HG02885 (cell line): ENCODE results near the gene LRMDA.

Source experiments
- ATAC-seq: cut with Tn5 transposase; IDR thresholded peaks from one replicate; pipeline ENCODE4 v1.9.1; 2021; ENCODE audit warnings: mild to moderate bottlenecking; ENCODE audit not compliant: unreplicated experiment, poor library complexity

The LRMDA gene

DNA sequence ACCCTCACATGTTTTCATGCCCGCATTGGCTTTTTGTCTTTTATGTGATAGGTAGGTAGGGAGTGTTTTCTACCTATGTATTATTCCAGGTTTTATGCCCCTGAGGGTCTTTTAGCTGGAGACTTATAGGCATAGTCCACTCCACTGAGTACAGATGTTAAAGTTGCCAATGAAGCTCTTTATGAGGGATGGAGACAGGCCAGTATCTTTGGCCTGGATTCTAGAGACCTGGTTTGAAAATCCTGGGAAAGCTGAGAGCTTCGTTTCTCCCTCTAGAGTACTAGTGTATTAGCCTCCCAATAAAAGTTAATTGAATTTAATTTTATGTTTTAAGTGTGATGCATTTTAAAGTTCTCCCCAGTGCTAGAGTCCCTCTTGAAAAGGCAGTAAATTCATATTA is 854.1 kb downstream of the LRMDA start:
- no peak for ATAC-seq

GRCh38 chr10:76286536-76286935 is 855.1 kb downstream of the LRMDA start:
- ATAC-seq, result no peak

GRCh38 chr10:76287856-76288255 is 856.4 kb downstream of the LRMDA start:
- ATAC-seq, result no peak

DNA sequence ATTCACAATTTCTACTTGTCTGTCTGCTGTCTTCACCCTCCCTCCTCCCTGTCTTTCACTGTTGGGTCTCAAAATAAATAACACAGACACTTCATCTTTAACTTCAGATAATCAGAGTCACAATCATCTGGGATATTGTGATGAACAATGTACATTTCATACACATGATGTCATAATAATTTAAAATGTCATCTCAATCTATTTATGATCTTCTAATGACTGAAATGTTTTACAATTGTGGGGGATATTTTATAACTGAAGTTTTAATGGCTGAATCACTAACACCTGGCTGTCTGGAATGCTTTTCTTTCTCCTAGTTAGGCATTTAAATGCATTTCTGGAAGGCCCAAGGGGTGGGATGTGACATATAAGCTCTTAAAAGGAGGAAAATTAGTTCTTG is 859.8 kb downstream of the LRMDA start:
- no peak for ATAC-seq

- no peak for ATAC-seq
Measured at GRCh38 chr10:76291885-76292284, 860.5 kb downstream of the LRMDA start.

- ATAC-seq, result no peak
Measured at GRCh38 chr10:76296957-76297356, 865.5 kb downstream of the LRMDA start.

- no peak for ATAC-seq
Measured at GRCh38 chr10:76297358-76297757, 865.9 kb downstream of the LRMDA start.

- no peak for ATAC-seq
Measured at GRCh38 chr10:76297780-76298281, 866.4 kb downstream of the LRMDA start.

- ATAC-seq, result no peak
Measured at GRCh38 chr10:76298329-76298728, 866.9 kb downstream of the LRMDA start.

GRCh38 chr10:76299501-76299900 is 868.1 kb downstream of the LRMDA start:
- ATAC-seq, result no peak

DNA sequence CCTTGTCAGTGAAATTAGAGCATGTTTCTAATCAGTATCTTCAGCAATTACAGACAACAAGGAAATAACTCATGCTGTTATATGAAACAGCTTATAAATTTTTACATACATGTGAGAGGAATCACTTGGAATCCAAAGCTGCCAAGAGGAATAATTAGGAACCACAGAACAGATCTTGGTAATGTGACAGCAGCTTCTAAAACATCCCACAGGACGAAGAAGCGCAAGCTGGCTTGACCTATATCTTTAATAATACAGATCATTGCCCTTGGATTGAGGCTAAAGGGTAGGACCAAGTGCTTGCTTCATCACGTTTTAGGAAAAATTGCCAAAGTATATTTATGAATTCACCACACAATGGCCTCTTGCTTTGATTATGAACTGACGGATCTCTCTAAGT is 869.8 kb downstream of the LRMDA start:
- no peak for ATAC-seq

DNA sequence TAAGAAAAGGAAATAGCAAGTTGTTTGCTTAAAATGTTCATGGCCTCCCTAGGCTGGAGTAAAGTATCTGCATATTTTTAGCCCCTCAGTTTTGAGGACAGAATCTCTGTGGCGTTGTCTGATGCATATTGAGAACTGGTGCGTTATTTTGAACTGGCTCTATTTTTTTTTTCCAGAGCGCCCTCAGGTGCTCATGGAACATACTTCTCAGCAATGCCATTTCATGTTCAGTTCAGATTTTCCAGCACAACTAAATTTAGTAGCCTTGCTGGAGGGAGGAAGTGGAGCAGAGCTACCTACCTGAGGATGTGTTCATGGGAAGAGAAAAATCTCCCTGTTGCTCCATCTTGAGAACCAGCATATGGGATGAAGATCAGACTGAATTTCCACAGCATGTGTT is 870.5 kb downstream of the LRMDA start:
- no peak for ATAC-seq

DNA sequence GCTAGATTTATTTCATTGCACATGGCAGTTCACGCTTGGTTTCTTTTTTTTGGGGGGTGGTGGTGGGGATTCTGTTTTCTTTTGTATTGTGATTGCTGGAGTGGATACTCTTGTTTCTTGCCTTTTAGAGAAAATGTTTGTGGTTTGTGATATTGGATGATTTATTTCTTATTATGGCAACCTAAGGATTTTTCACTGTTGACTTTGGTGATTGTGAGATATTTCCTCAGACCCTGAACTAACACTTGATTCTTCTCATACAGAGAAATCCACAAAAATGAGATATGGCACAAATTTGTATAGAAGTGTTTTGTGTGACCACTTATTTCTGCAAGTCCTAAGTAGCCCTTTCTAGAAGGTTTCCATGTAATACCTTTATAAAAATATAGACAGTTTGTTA is 871.1 kb downstream of the LRMDA start:
- no peak for ATAC-seq

DNA sequence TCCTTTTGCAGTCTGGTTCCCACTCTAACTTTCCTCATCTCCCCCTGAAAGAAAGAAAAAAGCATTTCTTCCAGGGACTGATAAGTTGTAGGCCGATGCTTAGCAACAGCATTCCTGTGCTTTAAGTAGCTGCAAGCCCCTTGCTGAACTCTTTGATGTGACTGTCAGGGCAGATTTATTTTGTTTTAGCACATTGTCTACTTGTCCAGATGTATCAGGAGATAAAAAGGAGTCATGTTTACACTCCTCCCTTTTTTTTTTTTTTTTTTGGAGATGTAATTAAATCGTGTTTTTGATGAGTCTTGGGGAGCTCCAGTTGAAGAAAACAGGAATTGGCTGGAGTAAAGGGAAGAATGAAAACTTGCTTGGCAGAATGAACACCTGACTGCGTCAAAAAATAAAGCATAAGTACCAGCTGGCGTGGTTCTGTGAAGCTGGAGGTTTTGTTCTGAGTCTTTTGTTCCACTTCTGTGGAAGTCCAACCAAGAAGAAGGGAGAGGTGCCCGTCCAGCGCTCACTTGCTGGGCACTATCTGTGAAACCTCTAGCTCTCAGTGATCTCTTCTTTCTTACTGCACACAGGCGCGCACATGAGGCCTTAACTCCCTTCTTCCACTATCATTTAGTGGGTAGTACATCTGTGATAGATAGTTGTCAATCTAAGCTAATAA is 871.7 kb downstream of the LRMDA start:
- ATAC-seq, result no peak

GRCh38 chr10:76303682-76304316 is 872.4 kb downstream of the LRMDA start:
- ATAC-seq, result no peak

DNA sequence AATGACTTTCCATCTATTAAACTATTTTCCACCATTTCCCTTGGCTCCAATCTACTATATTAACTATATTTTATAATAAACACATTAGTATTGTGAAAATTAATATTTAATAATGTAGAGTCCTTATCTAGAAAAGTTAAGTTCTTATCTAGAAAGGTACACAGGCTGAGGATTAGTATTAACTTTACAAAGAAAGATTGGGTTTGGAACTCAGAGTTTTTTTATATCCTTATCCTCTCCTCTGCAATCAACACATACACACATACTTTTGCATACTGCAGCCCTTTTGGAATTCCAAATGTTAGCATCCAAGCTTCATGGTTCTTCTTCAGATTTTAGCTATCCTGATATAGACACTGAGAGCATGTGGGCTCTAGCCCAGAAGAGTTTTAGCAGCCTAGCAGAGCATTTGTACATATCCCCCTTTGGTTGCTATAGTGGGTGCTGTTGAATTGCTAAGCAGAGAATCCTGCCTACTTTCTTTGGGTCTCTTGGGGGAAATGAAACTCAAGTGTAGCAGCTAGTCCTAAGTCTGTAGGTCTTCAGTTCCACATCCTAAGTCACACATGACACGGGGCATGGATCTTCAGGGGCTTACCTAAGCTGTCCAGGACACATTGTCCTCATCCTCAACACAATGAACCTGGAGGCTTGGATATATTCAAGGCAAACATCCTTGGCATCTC is 874.6 kb downstream of the LRMDA start:
- no peak for ATAC-seq

GRCh38 chr10:76306856-76307255 is 875.4 kb downstream of the LRMDA start:
- no peak for ATAC-seq

DNA sequence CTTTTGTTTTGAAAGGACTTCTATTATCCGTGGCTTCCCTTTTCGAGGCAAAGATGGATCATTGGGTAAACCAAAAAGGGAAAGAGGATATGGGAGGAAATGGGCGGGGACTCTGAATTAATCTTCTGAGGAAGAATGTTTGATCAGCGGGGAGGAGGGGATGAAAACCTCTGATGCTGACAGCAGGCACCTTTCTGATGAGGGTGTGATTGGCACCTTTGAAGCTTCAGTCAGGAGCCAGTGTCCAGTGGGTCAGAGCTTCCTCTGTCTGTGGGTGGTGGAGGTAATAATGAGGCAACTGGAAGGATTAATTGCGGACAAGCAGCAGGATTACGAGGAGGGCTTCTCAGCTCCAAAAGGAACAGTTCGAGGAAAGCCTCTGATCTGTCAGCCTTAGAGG is 877.6 kb downstream of the LRMDA start:
- no peak for ATAC-seq

DNA sequence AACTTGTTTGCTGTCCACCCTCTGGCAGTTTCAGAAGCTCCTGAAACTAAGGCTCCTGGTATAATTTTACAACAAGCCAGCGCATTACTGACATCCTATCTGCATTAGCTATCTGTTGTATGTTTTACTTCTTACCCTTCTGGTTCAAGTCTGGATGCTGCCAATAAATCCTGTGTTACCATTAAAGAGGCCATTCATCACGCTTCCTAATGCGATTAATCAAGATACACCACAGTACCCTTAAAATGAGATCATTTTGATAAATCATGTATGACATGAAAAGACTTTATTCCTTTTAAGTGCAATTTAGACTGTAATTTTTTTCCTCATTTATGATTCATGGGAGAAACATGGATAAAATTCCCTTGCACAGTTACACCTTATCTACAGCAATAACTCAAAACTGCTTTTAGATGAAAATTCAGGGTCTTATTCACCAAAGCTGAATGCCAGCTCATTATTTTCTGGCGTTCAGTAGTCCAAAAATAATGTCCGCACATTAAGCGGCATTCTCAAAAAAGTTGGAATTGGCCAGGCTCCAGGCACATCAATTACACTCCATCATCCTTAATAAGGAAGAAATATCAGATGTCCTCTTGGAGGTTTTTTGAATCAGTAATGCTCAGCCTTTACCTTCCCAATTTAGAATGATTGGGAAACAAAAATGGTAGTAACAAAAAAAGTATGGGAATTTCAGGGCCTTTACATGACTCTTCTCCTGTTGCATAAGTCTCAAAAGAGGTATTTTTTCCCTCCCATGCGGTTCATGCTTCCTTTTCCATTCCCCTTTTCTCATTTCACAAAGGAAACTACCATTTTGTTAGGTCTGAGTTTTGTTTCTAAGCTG is 878.5 kb downstream of the LRMDA start:
- ATAC-seq, result no peak

GRCh38 chr10:76310588-76311080 is 879.2 kb downstream of the LRMDA start:
- ATAC-seq, result no peak
